Measurements from ENCODE around the gene MAST3.

- TF ChIP-seq CTCF (IDR thresholded peaks at IDR 0.05) = no peak
- no peak for TF ChIP-seq POLR2AphosphoS5 (IDR thresholded peaks at IDR 0.05)
Measured at GRCh38 chr19:18055967-18056366, 41.6 kb upstream of the MAST3 start.
